Smooth muscle cell (in vitro differentiated cells): ENCODE results near the gene MYL6B. TPM values are rescaled to one million over a fixed set of nuclear protein-coding genes. Genes with fewer than 3 reads are reported as not detected.
"Not testable (repeated sequence)": the region's sequence is repeated elsewhere in the genome, so short reads cannot be mapped to it uniquely, and the experiment has no call there.

Source experiments
- DNase-seq: peaks from one replicate; lab custom pipeline; 2025; ENCODE audit not compliant: unreplicated experiment; lab: John Stamatoyannopoulos, UW
- H2AFZ ChIP-seq: fragments of 200-600 bp; sonication (generic); 2 replicates; pipeline ENCODE4 v1.6.0; 2016; ENCODE audit warnings: antibody characterized with exemption, low read depth, mild to moderate bottlenecking
- H3F3A ChIP-seq: fragments of 200-600 bp; sonication (generic); 2 replicates; pipeline ENCODE4 v1.6.0; 2017; ENCODE audit warnings: antibody characterized with exemption, low read depth
- H3K27ac ChIP-seq: fragments of 200-600 bp; sonication (generic); 2 replicates; pipeline ENCODE4 v1.5.1; 2016; ENCODE audit warnings: low read depth, mild to moderate bottlenecking
- H3K27me3 ChIP-seq: fragments of 200-600 bp; sonication (generic); 2 replicates; pipeline ENCODE4 v1.6.1; 2016; ENCODE audit warnings: low read depth, mild to moderate bottlenecking
- H3K36me3 ChIP-seq: fragments of 200-600 bp; sonication (generic); 2 replicates; pipeline ENCODE4 v1.5.1; 2016; ENCODE audit warnings: low read depth
- H3K4me1 ChIP-seq: fragments of 200-600 bp; sonication (generic); 2 replicates; pipeline ENCODE4 v1.5.1; 2016; ENCODE audit warnings: low read depth
- H3K4me2 ChIP-seq: fragments of 200-600 bp; sonication (generic); 2 replicates; pipeline ENCODE4 v1.6.0; 2016; ENCODE audit warnings: mild to moderate bottlenecking
- H3K4me3 ChIP-seq: fragments of 200-600 bp; sonication (generic); 2 replicates; pipeline ENCODE4 v1.5.1; 2016; ENCODE audit warnings: mild to moderate bottlenecking
- H3K79me2 ChIP-seq: fragments of 200-600 bp; sonication (generic); 2 replicates; pipeline ENCODE4 v1.6.0; 2016; ENCODE audit warnings: low read depth, mild to moderate bottlenecking
- H3K9ac ChIP-seq: fragments of 200-600 bp; sonication (generic); 2 replicates; pipeline ENCODE4 v1.6.0; 2016; ENCODE audit warnings: low read depth
- H3K9me3 ChIP-seq: fragments of 200-600 bp; sonication (generic); replicated peaks from 2 replicates; pipeline ENCODE4 v1.5.1; 2016; ENCODE audit warnings: low read depth
- H4K20me1 ChIP-seq: fragments of 200-600 bp; sonication (generic); 2 replicates; pipeline ENCODE4 v1.6.0; 2016; ENCODE audit warnings: low read depth
- CTCF ChIP-seq: fragments of 200-600 bp; sonication (generic); IDR thresholded peaks from 2 replicates; pipeline ENCODE4 v1.5.1; 2017; ENCODE audit warnings: borderline replicate concordance, mild to moderate bottlenecking, antibody characterized with exemption; ENCODE audit not compliant: insufficient read depth, poor library complexity, severe bottlenecking
- WGBS: methylation state at CpG from one replicate; pipeline ENCODE4 v1.1.7; 2016; ENCODE audit warnings: low lambda C conversion rate; 5-methylcytosine and 5-hydroxymethylcytosine counted together
- polyA plus RNA-seq: library from polyadenylated mRNA; unstranded; fragments of >200 nt; fragmentation: Nextera tagmentation; extraction: Ambion mirVana; gene quantifications from 2 replicates; pipeline ENCODE4 v1.2.1, GENCODE V29; 2016
- total RNA-seq: library from RNA; depleted of rRNA; stranded (reverse); fragments of >200 nt; gene quantifications from 2 replicates; pipeline ENCODE4 v1.2.3, GENCODE V29; 2014

The MYL6B gene
- total and polyA plus RNA-seq, 2 experiments from 2014 or later: 44.5 to 121 TPM

DNA sequence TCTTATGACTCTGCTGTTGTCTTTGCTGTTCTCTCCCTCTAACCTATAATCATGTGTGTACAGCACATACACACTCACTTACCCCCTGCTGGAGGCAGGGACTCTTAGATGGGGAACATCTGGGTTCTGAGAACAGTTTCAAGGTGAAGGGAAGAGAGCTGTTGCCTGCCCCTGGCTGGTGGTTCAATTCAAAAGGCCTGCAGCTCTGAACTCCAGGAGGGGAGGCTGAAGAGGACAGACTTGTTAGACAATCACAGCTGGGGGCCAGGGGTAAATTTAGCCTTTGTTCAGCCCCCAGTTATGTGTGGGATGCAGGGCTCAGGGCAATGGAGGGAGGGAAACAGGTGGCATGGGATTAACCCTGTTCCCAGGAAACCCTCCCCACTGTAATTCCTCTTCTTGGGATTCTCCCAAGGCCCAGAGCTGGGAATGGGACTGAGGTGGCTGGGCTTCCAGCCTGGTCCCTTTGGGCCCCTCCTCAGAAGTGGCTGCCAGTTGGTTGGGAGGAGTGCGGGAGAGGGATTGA is 1.9 kb downstream of the MYL6B start:
- no peak for DNase-seq
- H3K4me1 ChIP-seq: peaks cover 20% of the 10 kb centered on the region
- H3K9ac ChIP-seq: no peak overlapping the region
- H3F3A ChIP-seq: peaks cover 12% of the 10 kb centered on the region
- no peaks in the 10 kb centered on the region for H3K9me3 ChIP-seq
- H4K20me1 ChIP-seq: peaks cover 8% of the 10 kb centered on the region
- no peaks in the 10 kb centered on the region for H3K27me3 ChIP-seq
- no peak overlapping the region for H2AFZ ChIP-seq
- no peaks in the 10 kb centered on the region for H3K36me3 ChIP-seq
- no peak overlapping the region for H3K4me3 ChIP-seq
- peaks cover 23% of the 10 kb centered on the region for H3K79me2 ChIP-seq
- H3K27ac ChIP-seq: no peak overlapping the region
- WGBS: 100% methylated on average over 1 of the region's 1 CpG
- H3K4me2 ChIP-seq: no peak overlapping the region
- TF ChIP-seq CTCF: no peak

- H2AFZ ChIP-seq: no peak overlapping the region
- H3K4me2 ChIP-seq: no peak overlapping the region
- DNase-seq: no peak
- no peaks in the 10 kb centered on the region for H3K27me3 ChIP-seq
- H3K9me3 ChIP-seq: no peaks in the 10 kb centered on the region
- H3K9ac ChIP-seq: no peak overlapping the region
- TF ChIP-seq CTCF: no peak
- peaks cover 13% of the 10 kb centered on the region for H4K20me1 ChIP-seq
- H3K27ac ChIP-seq: no peak overlapping the region
- H3K79me2 ChIP-seq: peaks cover 28% of the 10 kb centered on the region
- peaks cover 17% of the 10 kb centered on the region for H3F3A ChIP-seq
- H3K36me3 ChIP-seq: no peaks in the 10 kb centered on the region
- H3K4me3 ChIP-seq: no peak overlapping the region
- peaks cover 25% of the 10 kb centered on the region for H3K4me1 ChIP-seq
- 97% methylated on average over 5 of the region's 5 CpGs for WGBS
Observed at GRCh38 chr12:56154818-56155217, 2.4 kb downstream of the MYL6B start.

DNA sequence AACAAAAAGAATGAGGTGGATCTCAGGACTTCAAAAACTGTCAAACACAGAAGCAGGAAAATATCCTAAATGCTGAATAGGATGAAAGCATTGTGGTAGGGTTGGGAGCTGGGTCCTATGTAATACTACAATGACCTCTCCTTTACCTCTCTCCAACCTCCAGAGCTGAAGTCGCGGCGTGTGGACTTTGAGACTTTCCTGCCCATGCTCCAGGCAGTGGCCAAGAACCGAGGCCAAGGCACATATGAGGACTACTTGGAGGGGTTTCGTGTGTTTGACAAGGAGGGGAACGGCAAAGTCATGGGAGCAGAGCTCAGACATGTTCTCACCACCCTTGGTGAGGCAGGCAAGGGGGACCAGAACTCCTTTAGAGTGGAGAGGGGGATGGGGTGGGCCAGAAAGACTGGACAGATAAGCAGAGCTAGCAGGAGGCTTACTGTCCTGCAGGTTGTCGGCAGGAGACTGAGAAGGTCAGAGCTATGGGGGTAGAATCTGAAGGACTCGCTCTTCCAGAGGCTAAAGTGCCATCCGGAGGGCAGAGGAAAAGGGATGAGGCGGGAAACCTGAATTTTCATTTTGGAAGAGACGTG is 3.0 kb downstream of the MYL6B start:
- Histone ChIP-seq H4K20me1 (peaks cover 18% of the 10 kb centered on the region), H3K27me3 (no peaks in the 10 kb centered on the region), H3F3A (peaks cover 20% of the 10 kb centered on the region), H3K4me3 (no peak overlapping the region), H3K27ac (no peak overlapping the region), H3K4me2 (no peak overlapping the region), H3K9ac (no peak overlapping the region), H2AFZ (no peak overlapping the region), H3K79me2 (peaks cover 33% of the 10 kb centered on the region), H3K9me3 (no peaks in the 10 kb centered on the region), H3K4me1 (peaks cover 31% of the 10 kb centered on the region), H3K36me3 (no peaks in the 10 kb centered on the region)
- DNase-seq: no peak
- 96% methylated on average over 11 of the region's 11 CpGs for WGBS
- no peak for TF ChIP-seq CTCF

- H3K4me2 ChIP-seq: peak overlapping the region; percentile 100
- 92% methylated on average over 21 of the region's 21 CpGs for WGBS
- H2AFZ ChIP-seq, H3K9me3 ChIP-seq, H3K36me3 ChIP-seq, H3K27me3 ChIP-seq, DNase-seq, H3K9ac ChIP-seq: not testable (repeated sequence)
- H3K27ac ChIP-seq: peak overlapping the region; percentile 82
- peaks cover 28% of the 10 kb centered on the region for H3F3A ChIP-seq
- H3K79me2 ChIP-seq: peaks cover 40% of the 10 kb centered on the region
- peak overlapping the region; percentile 90 for H3K4me3 ChIP-seq
- peaks cover 31% of the 10 kb centered on the region for H4K20me1 ChIP-seq
- H3K4me1 ChIP-seq: peaks cover 39% of the 10 kb centered on the region
Observed at GRCh38 chr12:56156464-56157200, 4.2 kb downstream of the MYL6B start.
